HEK293 (cell line): ENCODE data around the gene CNNM1.

Source experiments
- CTCF ChIA-PET: fragments of 350-600 bp; formaldehyde crosslinking; extraction: SDS; loops from one replicate; lab custom pipeline; 2021; ENCODE audit warnings: antibody characterized with exemption; lab: Yijun Ruan, JAX
- POLR2A ChIA-PET: fragments of 300-600 bp; formaldehyde crosslinking; extraction: SDS; loops from one replicate; lab custom pipeline; 2020; ENCODE audit warnings: antibody characterized with exemption, inconsistent platforms; lab: Yijun Ruan, JAX
- H3K27ac ChIP-seq: fragments of 200-500 bp; sonication (Bioruptor generic); 2 replicates; pipeline ENCODE4 v1.5.1; 2014; ENCODE audit warnings: low read depth, low read length, control low read depth, inconsistent platforms; ENCODE audit errors: extremely low read depth
- H3K36me3 ChIP-seq, 2 experiments: fragments of 200-500 bp in 1 of 2; sonication (Bioruptor generic) in 1 of 2; 1 replicate in 1 of 2; 2 replicates in 1 of 2; pipeline ENCODE4 v1.5.1; 2014 to 2017; ENCODE audit warnings: inconsistent platforms in 2 of 2, low read length in 2 of 2; ENCODE audit not compliant: control insufficient read depth in 2 of 2, insufficient read depth in 1 of 2
- H3K4me1 ChIP-seq: fragments of 200-500 bp; sonication (Bioruptor generic); 2 replicates; pipeline ENCODE4 v1.5.1; 2014; ENCODE audit warnings: mild to moderate bottlenecking, low read length, inconsistent platforms; ENCODE audit not compliant: control insufficient read depth, insufficient read depth
- H3K4me3 ChIP-seq: 2 replicates; pipeline ENCODE4 v1.5.1; 2011; ENCODE audit warnings: low read depth, mild to moderate bottlenecking, control low read depth, low read length, moderate library complexity
- H3K9me3 ChIP-seq: fragments of 200-500 bp; sonication (Bioruptor generic); 2 replicates; pipeline ENCODE4 v1.5.1; 2014; ENCODE audit warnings: low read depth, low read length, inconsistent platforms; ENCODE audit not compliant: control insufficient read depth, insufficient read depth
- GLI4 ChIP-seq: fragments of 450-650 bp; formaldehyde crosslinking; IDR thresholded peaks from 2 replicates; pipeline ENCODE4 v1.5.1; 2016; ENCODE audit warnings: missing biosample characterization, missing genetic modification characterization
- IKZF3 ChIP-seq: fragments of 450-650 bp; IDR thresholded peaks from 2 replicates; pipeline ENCODE4 v1.5.0; 2018; ENCODE audit warnings: missing biosample characterization, mild to moderate bottlenecking, missing genetic modification characterization, moderate library complexity
- KLF9 ChIP-seq: fragments of 450-650 bp; formaldehyde crosslinking; IDR thresholded peaks from 2 replicates; pipeline ENCODE4 v1.5.1; 2016; ENCODE audit warnings: missing biosample characterization, missing genetic modification characterization, low read depth
- MZF1 ChIP-seq: fragments of 450-650 bp; formaldehyde crosslinking; IDR thresholded peaks from 2 replicates; pipeline ENCODE4 v1.5.1; 2017; ENCODE audit warnings: missing biosample characterization, missing genetic modification characterization, borderline replicate concordance
- RBAK ChIP-seq: fragments of 450-650 bp; formaldehyde crosslinking; IDR thresholded peaks from 2 replicates; pipeline ENCODE4 v1.5.1; 2016; ENCODE audit warnings: missing biosample characterization, missing genetic modification characterization
- SCRT2 ChIP-seq: fragments of 450-650 bp; formaldehyde crosslinking; IDR thresholded peaks from 2 replicates; pipeline ENCODE4 v1.5.1; 2016; ENCODE audit warnings: missing biosample characterization, missing genetic modification characterization
- TRIM28 ChIP-seq: IDR thresholded peaks from 2 replicates; pipeline ENCODE4 v1.6.1; 2011; ENCODE audit warnings: low read length, control low read depth, borderline replicate concordance
- ZNF223 ChIP-seq: fragments of 450-650 bp; formaldehyde crosslinking; IDR thresholded peaks from 2 replicates; pipeline ENCODE4 v1.5.1; 2016; ENCODE audit warnings: missing biosample characterization, missing genetic modification characterization
- ZNF248 ChIP-seq: fragments of 450-650 bp; formaldehyde crosslinking; IDR thresholded peaks from 2 replicates; pipeline ENCODE4 v1.5.1; 2017; ENCODE audit warnings: missing biosample characterization, missing genetic modification characterization
- ZNF274 ChIP-seq, 2 experiments: fragments of 200-500 bp in 1 of 2; fragments of 450-650 bp in 1 of 2; sonication (Bioruptor generic) in 1 of 2; formaldehyde crosslinking in 1 of 2; IDR thresholded peaks; 2 replicates each; pipeline versions ENCODE4 v1.5.1 to v1.6.1; 2014 to 2016; ENCODE audit warnings: borderline replicate concordance in 1 of 2, inconsistent platforms in 1 of 2, low read length in 1 of 2, missing biosample characterization in 1 of 2, missing genetic modification characterization in 1 of 2
- ZNF341 ChIP-seq: fragments of 450-650 bp; formaldehyde crosslinking; IDR thresholded peaks from 2 replicates; pipeline ENCODE4; 2016; ENCODE audit warnings: low read depth, missing biosample characterization, missing genetic modification characterization
- ZNF610 ChIP-seq: fragments of 450-650 bp; formaldehyde crosslinking; IDR thresholded peaks from 2 replicates; pipeline ENCODE4 v1.5.1; 2016; ENCODE audit warnings: missing biosample characterization, missing genetic modification characterization, borderline replicate concordance
- ZNF654 ChIP-seq: fragments of 450-650 bp; formaldehyde crosslinking; IDR thresholded peaks from 2 replicates; pipeline ENCODE4 v1.5.1; 2016; ENCODE audit warnings: low read depth, missing biosample characterization, missing genetic modification characterization
- TF ChIP-seq, protein P1 (sequence below): fragments of 450-650 bp; formaldehyde crosslinking; conservative IDR thresholded peaks from 2 replicates; pipeline ENCODE4 v1.5.1; 2016; ENCODE audit warnings: low read depth, missing biosample characterization, missing genetic modification characterization
- TF ChIP-seq, protein P2 (sequence below): fragments of 450-650 bp; formaldehyde crosslinking; IDR thresholded peaks from 2 replicates; pipeline ENCODE4 v1.5.1; 2016; ENCODE audit warnings: missing biosample characterization, missing genetic modification characterization
- TF ChIP-seq, protein P3 (sequence below): fragments of 450-650 bp; formaldehyde crosslinking; IDR thresholded peaks from 2 replicates; pipeline ENCODE4 v1.5.1; 2016; ENCODE audit warnings: missing biosample characterization, missing genetic modification characterization
- TF ChIP-seq, protein P4 (sequence below): fragments of 450-650 bp; formaldehyde crosslinking; IDR thresholded peaks from 2 replicates; pipeline ENCODE4 v1.5.1; 2016; ENCODE audit warnings: missing biosample characterization, missing genetic modification characterization, borderline replicate concordance
- TF ChIP-seq, protein P5 (sequence below): fragments of 450-650 bp; formaldehyde crosslinking; IDR thresholded peaks from 2 replicates; pipeline ENCODE4; 2016; ENCODE audit warnings: missing biosample characterization, missing genetic modification characterization

CNNM1 gene

DNA sequence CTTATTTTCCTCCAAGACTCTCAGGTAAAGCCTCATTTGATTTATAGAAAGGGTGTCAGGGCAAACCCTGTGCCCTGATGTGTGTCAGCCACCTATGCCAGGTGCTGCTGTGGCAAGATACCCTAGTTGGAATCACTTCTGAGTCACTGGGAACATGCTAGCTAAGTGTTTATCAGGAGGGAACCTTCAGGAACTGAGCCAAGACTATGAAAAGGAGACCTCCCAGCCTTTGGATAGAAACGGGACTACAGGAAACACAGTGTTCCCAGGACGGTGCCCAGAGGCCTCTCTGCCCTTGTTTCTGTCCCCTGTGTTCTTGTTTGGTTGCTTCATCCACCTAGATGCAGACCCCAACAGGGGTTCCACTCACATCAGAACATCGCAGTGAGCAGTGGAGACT lies 28.5 kb downstream of the CNNM1 start (continued):
- TF ChIP-seq, protein P1, sequence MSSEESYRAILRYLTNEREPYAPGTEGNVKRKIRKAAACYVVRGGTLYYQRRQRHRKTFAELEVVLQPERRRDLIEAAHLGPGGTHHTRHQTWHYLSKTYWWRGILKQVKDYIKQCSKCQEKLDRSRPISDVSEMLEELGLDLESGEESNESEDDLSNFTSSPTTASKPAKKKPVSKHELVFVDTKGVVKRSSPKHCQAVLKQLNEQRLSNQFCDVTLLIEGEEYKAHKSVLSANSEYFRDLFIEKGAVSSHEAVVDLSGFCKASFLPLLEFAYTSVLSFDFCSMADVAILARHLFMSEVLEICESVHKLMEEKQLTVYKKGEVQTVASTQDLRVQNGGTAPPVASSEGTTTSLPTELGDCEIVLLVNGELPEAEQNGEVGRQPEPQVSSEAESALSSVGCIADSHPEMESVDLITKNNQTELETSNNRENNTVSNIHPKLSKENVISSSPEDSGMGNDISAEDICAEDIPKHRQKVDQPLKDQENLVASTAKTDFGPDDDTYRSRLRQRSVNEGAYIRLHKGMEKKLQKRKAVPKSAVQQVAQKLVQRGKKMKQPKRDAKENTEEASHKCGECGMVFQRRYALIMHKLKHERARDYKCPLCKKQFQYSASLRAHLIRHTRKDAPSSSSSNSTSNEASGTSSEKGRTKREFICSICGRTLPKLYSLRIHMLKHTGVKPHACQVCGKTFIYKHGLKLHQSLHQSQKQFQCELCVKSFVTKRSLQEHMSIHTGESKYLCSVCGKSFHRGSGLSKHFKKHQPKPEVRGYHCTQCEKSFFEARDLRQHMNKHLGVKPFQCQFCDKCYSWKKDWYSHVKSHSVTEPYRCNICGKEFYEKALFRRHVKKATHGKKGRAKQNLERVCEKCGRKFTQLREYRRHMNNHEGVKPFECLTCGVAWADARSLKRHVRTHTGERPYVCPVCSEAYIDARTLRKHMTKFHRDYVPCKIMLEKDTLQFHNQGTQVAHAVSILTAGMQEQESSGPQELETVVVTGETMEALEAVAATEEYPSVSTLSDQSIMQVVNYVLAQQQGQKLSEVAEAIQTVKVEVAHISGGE (tag by site-specific recombination) = no peak
- no peak for TF ChIP-seq ZNF610 (tag by site-specific recombination)

DNA sequence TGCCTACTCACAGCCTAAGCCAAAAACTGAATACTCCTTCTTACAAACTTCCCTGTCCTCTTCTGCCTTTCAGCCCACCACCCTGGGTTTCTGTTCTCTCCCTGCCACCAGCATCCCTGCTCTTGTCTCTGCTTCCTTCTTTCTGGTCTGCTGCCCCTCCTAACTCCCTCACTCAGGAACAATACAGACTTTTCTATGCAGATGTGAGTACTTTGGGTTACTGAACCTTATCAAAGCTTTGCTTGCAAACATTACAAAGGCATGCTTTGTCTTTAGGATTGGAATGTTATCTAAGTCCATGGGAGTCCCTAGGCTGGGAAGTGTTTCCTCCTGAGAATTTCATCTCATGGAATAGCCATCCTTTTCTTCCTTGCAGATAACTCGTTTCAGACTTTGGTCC lies 28.9 kb downstream of the CNNM1 start:
- no peaks in the 10 kb centered on the region for H3K9me3 ChIP-seq
- CTCF ChIA-PET = no interaction called here
- TF ChIP-seq KLF9 (tag by site-specific recombination) (no peak), ZNF610 (tag by site-specific recombination) (no peak), ZNF274 (IDR thresholded peaks at IDR 0.05; ENCODE audit: low read length) (no peak), ZNF274 (tag by site-specific recombination; IDR thresholded peaks at IDR 0.05; ENCODE audit: borderline replicate concordance) (no peak), ZNF341 (tag by site-specific recombination) (no peak)
- TF ChIP-seq, protein P2, sequence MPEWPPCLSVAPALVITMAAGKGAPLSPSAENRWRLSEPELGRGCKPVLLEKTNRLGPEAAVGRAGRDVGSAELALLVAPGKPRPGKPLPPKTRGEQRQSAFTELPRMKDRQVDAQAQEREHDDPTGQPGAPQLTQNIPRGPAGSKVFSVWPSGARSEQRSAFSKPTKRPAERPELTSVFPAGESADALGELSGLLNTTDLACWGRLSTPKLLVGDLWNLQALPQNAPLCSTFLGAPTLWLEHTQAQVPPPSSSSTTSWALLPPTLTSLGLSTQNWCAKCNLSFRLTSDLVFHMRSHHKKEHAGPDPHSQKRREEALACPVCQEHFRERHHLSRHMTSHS (tag by site-specific recombination) = no peak
- POLR2A ChIA-PET = no interaction called here
- peaks cover 0 to 14% of the 10 kb centered on the region in 2 experiments; a peak in 2 of 3 replicates for H3K36me3 ChIP-seq
- 0 out of 2 replicates have a peak, but pooled peaks cover 2% of the 10 kb centered on the region for H3K4me1 ChIP-seq
- H3K27ac ChIP-seq = no peak overlapping the region
- no peak overlapping the region for H3K4me3 ChIP-seq

DNA sequence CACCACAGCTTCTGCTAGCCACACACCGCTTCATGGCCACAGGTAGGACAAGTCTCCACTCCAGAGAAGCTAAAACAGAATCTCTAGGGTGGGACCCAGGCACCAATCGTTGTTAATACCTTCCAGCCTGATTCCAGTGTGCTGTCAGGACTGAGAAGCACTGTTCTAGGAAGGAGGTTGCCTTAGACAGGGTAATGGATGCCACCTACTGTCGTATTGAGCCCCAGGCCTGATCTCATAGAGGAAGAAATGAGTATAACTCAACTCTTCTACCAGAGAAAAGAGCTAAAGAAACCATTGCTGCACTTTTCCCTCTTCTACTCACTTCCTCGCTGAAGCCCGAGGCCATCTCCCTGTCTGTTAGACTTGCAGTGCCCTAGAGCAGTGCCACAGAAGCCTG lies 31.8 kb downstream of the CNNM1 start:
- ChIA-PET POLR2A (interaction anchor here (0.6 kb wide), 1 partner anchor 894 kb away, joined by 6 read pairs; no protein-coding TSS in a partner anchor), CTCF (interaction anchor here (0.7 kb wide), 1 partner anchor 82 kb away, joined by 3 read pairs; no protein-coding TSS in a partner anchor)
- Histone ChIP-seq H3K27ac (no peak overlapping the region), H3K4me3 (no peak overlapping the region), H3K36me3 (peaks cover 0 to 20% of the 10 kb centered on the region in 2 experiments; a peak in 2 of 3 replicates), H3K9me3 (no peaks in the 10 kb centered on the region), H3K4me1 (no peaks in the 10 kb centered on the region)
- TF ChIP-seq TRIM28 (no peak), MZF1 (tag by site-specific recombination) (no peak), ZNF654 (tag by site-specific recombination) (peak; percentile 21)
- TF ChIP-seq, protein P3, sequence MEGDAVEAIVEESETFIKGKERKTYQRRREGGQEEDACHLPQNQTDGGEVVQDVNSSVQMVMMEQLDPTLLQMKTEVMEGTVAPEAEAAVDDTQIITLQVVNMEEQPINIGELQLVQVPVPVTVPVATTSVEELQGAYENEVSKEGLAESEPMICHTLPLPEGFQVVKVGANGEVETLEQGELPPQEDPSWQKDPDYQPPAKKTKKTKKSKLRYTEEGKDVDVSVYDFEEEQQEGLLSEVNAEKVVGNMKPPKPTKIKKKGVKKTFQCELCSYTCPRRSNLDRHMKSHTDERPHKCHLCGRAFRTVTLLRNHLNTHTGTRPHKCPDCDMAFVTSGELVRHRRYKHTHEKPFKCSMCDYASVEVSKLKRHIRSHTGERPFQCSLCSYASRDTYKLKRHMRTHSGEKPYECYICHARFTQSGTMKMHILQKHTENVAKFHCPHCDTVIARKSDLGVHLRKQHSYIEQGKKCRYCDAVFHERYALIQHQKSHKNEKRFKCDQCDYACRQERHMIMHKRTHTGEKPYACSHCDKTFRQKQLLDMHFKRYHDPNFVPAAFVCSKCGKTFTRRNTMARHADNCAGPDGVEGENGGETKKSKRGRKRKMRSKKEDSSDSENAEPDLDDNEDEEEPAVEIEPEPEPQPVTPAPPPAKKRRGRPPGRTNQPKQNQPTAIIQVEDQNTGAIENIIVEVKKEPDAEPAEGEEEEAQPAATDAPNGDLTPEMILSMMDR (tag by site-specific recombination) = peak; percentile 21; the same call in 1 of the 2 replicates
- TF ChIP-seq, all 188 proteins: peak for 2

DNA sequence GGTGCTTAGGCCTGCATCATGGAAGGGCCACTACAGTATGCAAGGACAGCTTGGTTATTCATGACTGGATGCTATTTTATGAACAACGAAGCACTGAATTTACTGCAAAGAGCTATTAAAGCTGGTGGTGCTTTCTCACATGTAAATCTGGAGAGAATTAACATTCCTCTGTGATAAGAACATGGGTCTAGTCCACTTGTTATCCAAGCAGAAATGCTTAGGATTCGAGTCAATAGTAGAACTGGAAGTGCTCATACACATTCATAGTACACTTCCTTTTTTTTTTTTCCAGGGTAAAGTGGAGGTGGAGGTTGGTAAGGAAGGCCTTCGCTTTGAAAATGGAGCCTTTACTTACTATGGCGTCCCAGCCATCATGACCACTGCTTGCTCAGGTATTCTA lies 35.0 kb downstream of the CNNM1 start:
- Histone ChIP-seq H3K27ac (no peak overlapping the region), H3K36me3 (peaks cover 0 to 10% of the 10 kb centered on the region in 2 experiments; a peak in 2 of 3 replicates), H3K4me1 (no peaks in the 10 kb centered on the region), H3K4me3 (no peak overlapping the region), H3K9me3 (no peaks in the 10 kb centered on the region)
- CTCF ChIA-PET = interaction anchor here (0.5 kb wide), 1 partner anchor 572 kb away, joined by 9 read pairs; no protein-coding TSS in a partner anchor
- POLR2A ChIA-PET = no interaction called here
- TF ChIP-seq GLI4 (tag by site-specific recombination) = no peak
- no peak for TF ChIP-seq SCRT2 (tag by site-specific recombination)
- no peak for TF ChIP-seq IKZF3 (tag by site-specific recombination)
- TF ChIP-seq, protein P4, sequence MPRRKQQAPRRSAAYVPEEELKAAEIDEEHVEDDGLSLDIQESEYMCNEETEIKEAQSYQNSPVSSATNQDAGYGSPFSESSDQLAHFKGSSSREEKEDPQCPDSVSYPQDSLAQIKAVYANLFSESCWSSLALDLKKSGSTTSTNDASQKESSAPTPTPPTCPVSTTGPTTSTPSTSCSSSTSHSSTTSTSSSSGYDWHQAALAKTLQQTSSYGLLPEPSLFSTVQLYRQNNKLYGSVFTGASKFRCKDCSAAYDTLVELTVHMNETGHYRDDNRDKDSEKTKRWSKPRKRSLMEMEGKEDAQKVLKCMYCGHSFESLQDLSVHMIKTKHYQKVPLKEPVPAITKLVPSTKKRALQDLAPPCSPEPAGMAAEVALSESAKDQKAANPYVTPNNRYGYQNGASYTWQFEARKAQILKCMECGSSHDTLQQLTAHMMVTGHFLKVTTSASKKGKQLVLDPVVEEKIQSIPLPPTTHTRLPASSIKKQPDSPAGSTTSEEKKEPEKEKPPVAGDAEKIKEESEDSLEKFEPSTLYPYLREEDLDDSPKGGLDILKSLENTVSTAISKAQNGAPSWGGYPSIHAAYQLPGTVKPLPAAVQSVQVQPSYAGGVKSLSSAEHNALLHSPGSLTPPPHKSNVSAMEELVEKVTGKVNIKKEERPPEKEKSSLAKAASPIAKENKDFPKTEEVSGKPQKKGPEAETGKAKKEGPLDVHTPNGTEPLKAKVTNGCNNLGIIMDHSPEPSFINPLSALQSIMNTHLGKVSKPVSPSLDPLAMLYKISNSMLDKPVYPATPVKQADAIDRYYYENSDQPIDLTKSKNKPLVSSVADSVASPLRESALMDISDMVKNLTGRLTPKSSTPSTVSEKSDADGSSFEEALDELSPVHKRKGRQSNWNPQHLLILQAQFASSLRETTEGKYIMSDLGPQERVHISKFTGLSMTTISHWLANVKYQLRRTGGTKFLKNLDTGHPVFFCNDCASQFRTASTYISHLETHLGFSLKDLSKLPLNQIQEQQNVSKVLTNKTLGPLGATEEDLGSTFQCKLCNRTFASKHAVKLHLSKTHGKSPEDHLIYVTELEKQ (tag by site-specific recombination) = no peak
- TF ChIP-seq RBAK = no peak
- TF ChIP-seq ZNF223 (tag by site-specific recombination) = no peak
- no peak for TF ChIP-seq ZNF248 (tag by site-specific recombination)
- TF ChIP-seq, protein P5, sequence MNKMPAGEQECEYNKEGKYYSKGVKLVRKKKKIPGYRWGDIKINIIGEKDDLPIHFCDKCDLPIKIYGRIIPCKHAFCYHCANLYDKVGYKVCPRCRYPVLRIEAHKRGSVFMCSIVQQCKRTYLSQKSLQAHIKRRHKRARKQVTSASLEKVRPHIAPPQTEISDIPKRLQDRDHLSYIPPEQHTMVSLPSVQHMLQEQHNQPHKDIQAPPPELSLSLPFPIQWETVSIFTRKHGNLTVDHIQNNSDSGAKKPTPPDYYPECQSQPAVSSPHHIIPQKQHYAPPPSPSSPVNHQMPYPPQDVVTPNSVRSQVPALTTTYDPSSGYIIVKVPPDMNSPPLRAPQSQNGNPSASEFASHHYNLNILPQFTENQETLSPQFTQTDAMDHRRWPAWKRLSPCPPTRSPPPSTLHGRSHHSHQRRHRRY (tag by site-specific recombination) = no peak
